GM12878 (cell line): ENCODE data around the gene TPK1.

Source experiments
- SRF ChIP-seq, 2 experiments: IDR thresholded peaks; 2 replicates each; pipeline ENCODE4 v1.6.1; 2011; ENCODE audit warnings: low read depth in 2 of 2, low read length in 2 of 2, mild to moderate bottlenecking in 1 of 2, moderate library complexity in 1 of 2
- TF ChIP-seq, protein P1 (sequence below): IDR thresholded peaks from 2 replicates; pipeline ENCODE4 v1.6.1; 2011; ENCODE audit warnings: low read depth, mild to moderate bottlenecking, low read length, moderate library complexity, borderline replicate concordance; ENCODE audit errors: extremely low read depth
- TF ChIP-seq, protein P2 (sequence below): fragments of 450-650 bp; IDR thresholded peaks from 2 replicates; pipeline ENCODE4 v1.6.1; 2017; ENCODE audit warnings: mild to moderate bottlenecking

DNA sequence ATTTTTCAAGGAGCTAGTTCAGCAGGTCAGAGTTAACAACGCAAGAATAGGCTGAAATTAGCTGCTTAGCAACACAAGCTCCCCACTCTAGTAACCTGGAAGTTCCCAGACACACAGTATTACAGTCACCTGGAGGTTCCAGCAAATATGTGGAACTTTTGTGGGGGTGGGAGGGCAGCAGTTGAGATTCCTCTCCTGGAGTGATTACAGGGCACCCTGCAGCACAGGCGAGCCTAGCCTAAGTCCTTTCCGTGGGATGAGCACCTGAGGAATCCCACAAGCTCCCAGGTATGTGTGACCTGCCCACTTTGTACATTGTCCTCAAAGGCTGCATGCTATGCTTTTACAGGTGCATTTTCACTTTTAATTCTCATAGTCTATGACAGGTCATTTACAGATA lies 13.6 kb downstream of the TPK1 start:
- TF ChIP-seq SRF (IDR thresholded peaks at IDR 0.05; ENCODE audit: low read depth in 2 of 2, low read length in 2 of 2): no peak
- TF ChIP-seq, protein P1, sequence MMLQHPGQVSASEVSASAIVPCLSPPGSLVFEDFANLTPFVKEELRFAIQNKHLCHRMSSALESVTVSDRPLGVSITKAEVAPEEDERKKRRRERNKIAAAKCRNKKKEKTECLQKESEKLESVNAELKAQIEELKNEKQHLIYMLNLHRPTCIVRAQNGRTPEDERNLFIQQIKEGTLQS: no peak
- TF ChIP-seq, protein P2, sequence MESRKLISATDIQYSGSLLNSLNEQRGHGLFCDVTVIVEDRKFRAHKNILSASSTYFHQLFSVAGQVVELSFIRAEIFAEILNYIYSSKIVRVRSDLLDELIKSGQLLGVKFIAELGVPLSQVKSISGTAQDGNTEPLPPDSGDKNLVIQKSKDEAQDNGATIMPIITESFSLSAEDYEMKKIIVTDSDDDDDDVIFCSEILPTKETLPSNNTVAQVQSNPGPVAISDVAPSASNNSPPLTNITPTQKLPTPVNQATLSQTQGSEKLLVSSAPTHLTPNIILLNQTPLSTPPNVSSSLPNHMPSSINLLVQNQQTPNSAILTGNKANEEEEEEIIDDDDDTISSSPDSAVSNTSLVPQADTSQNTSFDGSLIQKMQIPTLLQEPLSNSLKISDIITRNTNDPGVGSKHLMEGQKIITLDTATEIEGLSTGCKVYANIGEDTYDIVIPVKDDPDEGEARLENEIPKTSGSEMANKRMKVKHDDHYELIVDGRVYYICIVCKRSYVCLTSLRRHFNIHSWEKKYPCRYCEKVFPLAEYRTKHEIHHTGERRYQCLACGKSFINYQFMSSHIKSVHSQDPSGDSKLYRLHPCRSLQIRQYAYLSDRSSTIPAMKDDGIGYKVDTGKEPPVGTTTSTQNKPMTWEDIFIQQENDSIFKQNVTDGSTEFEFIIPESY: no peak
